Testis (tissue), 3 donors: Measurements from ENCODE around the gene CDKN1C. TPM values are rescaled to one million over a fixed set of nuclear protein-coding genes. Genes with fewer than 3 reads are reported as not detected.
A peak's percentile ranks its signal among the peaks of the same experiment; 100 is the strongest.

ENCODE experiments used
- DNase-seq: peaks from one replicate; pipeline ENCODE4 v3.0.0-alpha.2; 2019
- H3K27ac ChIP-seq, 2 donors: fragments of 200-600 bp; sonication (generic); one replicate each; pipeline ENCODE4 v1.5.1; 2019
- H3K27me3 ChIP-seq: fragments of 200-600 bp; sonication (generic); one replicate; pipeline ENCODE4 v1.5.1; 2019
- H3K36me3 ChIP-seq: fragments of 200-600 bp; sonication (generic); one replicate; pipeline ENCODE4 v1.5.1; 2017; ENCODE audit warnings: low read depth; ENCODE audit errors: missing control alignments
- H3K4me1 ChIP-seq: fragments of 200-600 bp; sonication (generic); one replicate; pipeline ENCODE4 v1.5.1; 2019
- H3K4me3 ChIP-seq, 2 donors: fragments of 200-600 bp; sonication (generic); one replicate each; pipeline ENCODE4 v1.5.1; 2017 to 2019
- H3K9me3 ChIP-seq: fragments of 200-600 bp; sonication (generic); one replicate; pipeline ENCODE4 v1.5.1; 2017
- CTCF ChIP-seq, 3 experiments: fragments of 450-650 bp in 2 of 3; fragments of 200-600 bp in 1 of 3; sonication (generic) in 1 of 3; IDR thresholded peaks; one replicate each; pipeline ENCODE4 v1.5.1; 2016 to 2019; ENCODE audit warnings: antibody characterized with exemption in 3 of 3, mild to moderate bottlenecking in 2 of 3, moderate library complexity in 1 of 3
- POLR2A ChIP-seq: fragments of 450-650 bp; IDR thresholded peaks from one replicate; pipeline ENCODE4 v1.6.1; 2017; ENCODE audit warnings: antibody characterized with exemption, mild to moderate bottlenecking, moderate library complexity
- WGBS, 2 donors: methylation state at CpG; one replicate each; pipeline ENCODE4 v1.1.5; 2018; 5-methylcytosine and 5-hydroxymethylcytosine counted together
- intact Hi-C: fragments of 100-400 bp; cut with DNase I; formaldehyde crosslinking; loops from one replicate; pipeline ENCODE4 v1.15.1; 2023; ENCODE audit warnings: low total_unique reads
- polyA plus RNA-seq: library from polyadenylated mRNA; stranded (reverse); fragments of 350-450 nt; fragmentation: Illumina TruSeq; extraction: RNeasy Lipid Tissue Mini Kit (QIAGEN cat#74804); gene quantifications from one replicate; pipeline ENCODE4 v1.2.3, GENCODE V29; 2014; ENCODE audit warnings: low read depth, low replicate concordance; ENCODE audit not compliant: insufficient read depth
- total RNA-seq, 2 donors: library from RNA; depleted of rRNA; stranded (reverse); fragments of >200 nt; gene quantifications; one replicate each; pipeline ENCODE4 v1.2.3, GENCODE V29; 2016

Gene CDKN1C
- total and polyA plus RNA-seq, 3 donors from 2014 or later: 15.2 to 34.9 (median 24.3) TPM

- Histone ChIP-seq H3K36me3 (no peaks in the 10 kb centered on the region), H3K4me1 (peaks cover 16% of the 10 kb centered on the region), H3K9me3 (no peaks in the 10 kb centered on the region), H3K4me3 (no peak overlapping the region), H3K27ac (no peak overlapping the region), H3K27me3 (no peaks in the 10 kb centered on the region)
- TF ChIP-seq POLR2A: no peak
- no peak for TF ChIP-seq CTCF (IDR thresholded peaks at IDR 0.05)
- DNase-seq: no peak
- intact Hi-C loops: no loop called here
- 86 to 90% methylated on average over 9 to 21 of the region's 21 CpGs for WGBS, 2 donors
Observed at GRCh38 chr11:2904153-2905052, 18.8 kb upstream of the CDKN1C start.

- TF ChIP-seq POLR2A (no peak), CTCF (IDR thresholded peaks at IDR 0.05) (no peak)
- H3K4me3 ChIP-seq: no peak overlapping the region
- intact Hi-C loops: no loop called here
- no peak overlapping the region for H3K27ac ChIP-seq
- no peak for DNase-seq
- H3K36me3 ChIP-seq: no peaks in the 10 kb centered on the region
- WGBS, 2 donors: 79 to 92% methylated on average over 5 to 7 of the region's 7 CpGs
- no peaks in the 10 kb centered on the region for H3K27me3 ChIP-seq
- peaks cover 16% of the 10 kb centered on the region for H3K4me1 ChIP-seq
- H3K9me3 ChIP-seq: no peaks in the 10 kb centered on the region
Observed at GRCh38 chr11:2903672-2904011, 18.1 kb upstream of the CDKN1C start.

GRCh38 chr11:2902784-2903671 lies 17.5 kb upstream of the CDKN1C start:
- no peak for DNase-seq
- H3K4me3 ChIP-seq: peak overlapping the region in 1 of 2 donors; percentile 77
- intact Hi-C loops: no loop called here
- no peaks in the 10 kb centered on the region for H3K36me3 ChIP-seq
- H3K27ac ChIP-seq: peak overlapping the region in 1 of 2 donors; percentile 38
- H3K27me3 ChIP-seq: no peaks in the 10 kb centered on the region
- peaks cover 16% of the 10 kb centered on the region for H3K4me1 ChIP-seq
- no peak for TF ChIP-seq POLR2A
- no peak for TF ChIP-seq CTCF (IDR thresholded peaks at IDR 0.05)
- no peaks in the 10 kb centered on the region for H3K9me3 ChIP-seq
- 83 to 96% methylated on average over 10 to 23 of the region's 23 CpGs for WGBS, 2 donors

- Histone ChIP-seq H3K4me3 (peak overlapping the region; percentile 49 to 77), H3K27me3 (no peaks in the 10 kb centered on the region), H3K9me3 (no peaks in the 10 kb centered on the region), H3K4me1 (peaks cover 16% of the 10 kb centered on the region), H3K36me3 (no peaks in the 10 kb centered on the region), H3K27ac (peak overlapping the region; percentile 42 to 68)
- intact Hi-C loops: no loop called here
- DNase-seq: peak; percentile 97
- TF ChIP-seq POLR2A (no peak), CTCF (IDR thresholded peaks at IDR 0.05) (no peak)
- 5 to 26% methylated on average over 8 to 55 of the region's 58 CpGs for WGBS, 2 donors
Observed at GRCh38 chr11:2901854-2902783, 16.5 kb upstream of the CDKN1C start.
